Activated CD4-positive, alpha-beta T cell treated with anti-CD3 and anti-CD28 coated beads, Interleukin-2, amount 10 ng/mL, durations not matched to agents 24 days and 14 days (primary cell): Measurements from ENCODE around the gene RGS19. TPM values are rescaled to one million over a fixed set of nuclear protein-coding genes. Genes with fewer than 3 reads are reported as not detected.

Experiments used
- DNase-seq: peaks from one replicate; pipeline ENCODE4 v3.0.0; 2022
- H3K27ac Mint-ChIP-seq: one replicate; pipeline ENCODE4 v1.8.0; 2022; ENCODE audit warnings: mild to moderate bottlenecking, mixed read lengths
- H3K27me3 Mint-ChIP-seq: one replicate; pipeline ENCODE4 v1.8.0; 2022; ENCODE audit warnings: mixed read lengths
- H3K36me3 Mint-ChIP-seq: one replicate; pipeline ENCODE4 v1.8.0; 2022; ENCODE audit warnings: low read depth, mild to moderate bottlenecking, mixed read lengths
- H3K4me1 Mint-ChIP-seq: one replicate; pipeline ENCODE4 v1.8.0; 2021; ENCODE audit warnings: mixed read lengths
- H3K4me3 Mint-ChIP-seq: one replicate; pipeline ENCODE4 v1.8.0; 2022; ENCODE audit warnings: mild to moderate bottlenecking, moderate library complexity, mixed read lengths
- H3K9me3 Mint-ChIP-seq: one replicate; pipeline ENCODE4 v1.8.0; 2021; ENCODE audit warnings: mixed read lengths
- intact Hi-C: fragments of 100-400 bp; cut with micrococcal nuclease; formaldehyde crosslinking; loops from one replicate; pipeline ENCODE4 v1.15.1; 2023
- total RNA-seq: library from RNA; stranded (reverse); gene quantifications from 2 replicates; pipeline ENCODE4 v1.2.3, GENCODE V29; 2022

The RGS19 gene
- total RNA-seq, 1 donor from 2014 or later = 50.0 TPM

DNA sequence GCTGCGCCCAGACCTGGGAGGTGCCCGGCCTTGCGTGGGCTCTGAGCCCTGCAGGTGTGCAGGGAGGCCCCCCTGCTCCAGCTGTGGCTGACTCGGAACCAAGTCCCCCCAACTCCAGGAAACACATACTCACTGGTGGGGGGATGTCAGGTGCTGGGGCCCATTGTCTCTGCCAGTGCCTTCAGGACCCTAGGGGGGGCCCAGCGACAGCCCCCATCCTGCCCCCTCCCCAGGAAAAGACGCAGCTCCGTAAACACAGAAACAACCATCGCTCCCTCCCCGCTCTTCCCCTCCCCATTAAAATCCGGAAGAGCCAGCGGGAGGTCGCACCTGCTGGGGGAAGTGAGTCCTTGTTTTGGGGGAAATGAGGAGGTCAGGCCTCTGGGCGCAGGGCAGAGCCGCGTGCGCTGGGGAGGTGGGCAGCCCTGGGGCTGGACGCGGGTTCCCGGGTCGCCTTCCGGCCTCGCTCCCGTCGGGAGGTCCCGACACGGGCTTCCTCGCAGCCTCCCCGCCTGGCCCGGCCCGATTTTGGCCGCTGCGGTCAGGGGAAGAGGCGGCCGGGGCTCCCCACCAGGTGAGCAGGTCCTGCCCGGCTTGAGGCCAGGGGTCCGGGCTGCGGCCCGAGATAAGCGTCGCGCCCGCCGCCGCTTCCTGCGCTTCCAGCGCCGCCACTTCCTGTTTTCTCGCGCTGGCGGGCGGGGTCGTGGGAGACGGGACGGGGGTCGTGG is 37.1 kb downstream of the RGS19 start:
- intact Hi-C loops = no loop called here
- Mint-ChIP-seq H3K36me3 (no peaks in the 10 kb centered on the region), H3K4me1 (peaks cover 36% of the 10 kb centered on the region), H3K9me3 (no peaks in the 10 kb centered on the region), H3K27ac (peak overlapping the region; percentile 90), H3K27me3 (peaks cover 14% of the 10 kb centered on the region), H3K4me3 (peak overlapping the region; percentile 86)
- DNase-seq = peak; percentile 76

DNA sequence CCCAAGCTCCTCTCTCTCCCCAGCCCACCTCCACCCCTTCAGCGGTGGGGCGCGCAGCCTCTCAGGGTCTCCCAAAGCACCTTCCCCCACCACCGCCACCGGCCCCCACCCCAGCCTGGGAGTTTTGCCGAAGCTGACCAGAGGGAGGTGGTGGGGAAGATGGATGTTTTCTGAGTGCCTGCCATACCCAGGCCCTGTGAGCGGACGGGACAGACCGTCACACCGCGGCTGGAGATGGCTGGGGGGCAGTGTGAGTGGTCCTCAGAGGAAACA is 37.6 kb downstream of the RGS19 start:
- intact Hi-C loops = no loop called here
- DNase-seq = peak; percentile 59
- Mint-ChIP-seq H3K36me3 (no peaks in the 10 kb centered on the region), H3K27ac (peak overlapping the region; percentile 15), H3K4me3 (peak overlapping the region; percentile 86), H3K9me3 (no peaks in the 10 kb centered on the region), H3K27me3 (peaks cover 9% of the 10 kb centered on the region), H3K4me1 (peaks cover 40% of the 10 kb centered on the region)

DNA sequence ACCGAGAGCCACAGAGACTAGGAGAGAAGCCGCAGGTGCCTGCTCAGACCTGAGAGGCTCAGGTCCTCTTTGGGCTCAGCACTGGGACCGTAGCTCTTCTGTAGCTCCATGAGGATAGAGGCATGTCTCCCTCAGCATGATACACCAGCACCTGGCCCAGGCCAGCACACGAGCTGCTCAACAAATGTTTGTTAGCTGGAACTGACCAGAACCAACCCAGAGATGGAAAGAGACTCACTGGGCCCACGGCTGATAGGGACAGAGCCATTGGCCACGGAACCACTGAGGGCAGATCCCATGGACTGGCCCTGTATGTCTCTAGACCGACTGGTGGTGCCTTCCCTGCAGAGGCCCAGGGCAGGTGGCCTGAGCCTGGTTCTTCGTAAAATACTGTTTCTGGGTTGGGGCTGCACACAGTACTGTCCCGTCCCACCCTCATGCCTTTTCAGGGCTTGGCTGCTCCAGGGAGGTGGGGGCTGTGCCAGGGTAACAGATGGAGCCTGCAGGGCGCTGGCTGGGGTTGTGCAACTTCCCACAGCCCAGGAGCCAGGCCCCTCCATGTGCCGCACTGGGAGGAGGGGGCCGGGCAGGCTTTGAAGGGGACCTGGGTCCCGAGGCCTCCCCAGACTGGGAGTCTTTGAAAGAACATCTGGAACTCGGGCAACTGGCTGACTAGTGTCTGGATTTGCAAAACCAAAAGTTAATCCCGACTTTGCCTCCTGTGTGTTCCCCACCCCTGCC is 38.1 kb downstream of the RGS19 start:
- H3K4me3 Mint-ChIP-seq = peak overlapping the region; percentile 86
- peaks cover 42% of the 10 kb centered on the region for H3K4me1 Mint-ChIP-seq
- DNase-seq = no peak
- intact Hi-C loops = no loop called here
- no peaks in the 10 kb centered on the region for H3K36me3 Mint-ChIP-seq
- H3K27me3 Mint-ChIP-seq = peaks cover 5% of the 10 kb centered on the region
- H3K9me3 Mint-ChIP-seq = no peaks in the 10 kb centered on the region
- H3K27ac Mint-ChIP-seq = peak overlapping the region; percentile 77

DNA sequence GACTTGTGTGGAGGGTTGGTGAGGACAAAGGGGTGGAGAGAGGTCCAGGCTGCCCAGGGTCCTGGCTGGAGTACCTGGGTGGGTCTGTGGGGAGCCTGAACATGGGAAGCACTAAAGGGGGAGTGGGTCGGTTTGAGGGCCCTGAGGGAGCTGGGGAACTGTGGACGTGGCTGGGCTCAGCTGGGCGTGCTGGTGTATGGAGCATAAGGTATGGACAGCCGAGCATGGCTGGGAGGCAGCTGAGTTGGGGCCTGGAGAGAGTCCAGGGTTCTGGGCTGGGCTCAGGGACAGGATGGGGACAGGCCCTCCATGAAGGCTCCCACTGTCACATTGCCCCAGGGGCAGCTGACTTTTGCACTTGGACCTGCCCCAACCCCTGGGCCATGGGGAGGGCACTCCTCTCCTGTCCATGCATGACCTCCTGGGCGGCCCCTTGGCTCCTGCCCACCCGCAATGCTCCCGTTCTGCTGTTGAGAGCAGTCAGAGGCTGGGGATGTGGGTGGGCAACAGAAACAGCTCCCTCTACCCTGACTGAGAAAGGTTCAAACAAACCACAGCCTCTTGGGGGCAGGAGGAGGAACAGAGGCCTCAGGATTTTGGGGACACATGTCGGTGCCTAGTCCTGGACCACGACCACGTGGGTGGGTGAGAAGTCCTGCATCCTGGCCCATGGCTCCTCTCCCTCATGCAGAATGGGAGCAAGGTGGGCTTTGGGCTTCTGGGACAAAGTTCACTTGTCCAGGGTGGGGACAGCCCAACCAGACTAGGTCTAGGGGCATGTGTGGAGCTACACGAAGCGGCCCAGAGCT is 38.9 kb downstream of the RGS19 start:
- H3K27ac Mint-ChIP-seq = peak overlapping the region; percentile 77
- peak; percentile 59 for DNase-seq
- peak overlapping the region; percentile 86 for H3K4me3 Mint-ChIP-seq
- intact Hi-C loops = no loop called here
- peaks cover under 1% of the 10 kb centered on the region for H3K36me3 Mint-ChIP-seq
- no peaks in the 10 kb centered on the region for H3K27me3 Mint-ChIP-seq
- no peaks in the 10 kb centered on the region for H3K9me3 Mint-ChIP-seq
- peaks cover 40% of the 10 kb centered on the region for H3K4me1 Mint-ChIP-seq

DNA sequence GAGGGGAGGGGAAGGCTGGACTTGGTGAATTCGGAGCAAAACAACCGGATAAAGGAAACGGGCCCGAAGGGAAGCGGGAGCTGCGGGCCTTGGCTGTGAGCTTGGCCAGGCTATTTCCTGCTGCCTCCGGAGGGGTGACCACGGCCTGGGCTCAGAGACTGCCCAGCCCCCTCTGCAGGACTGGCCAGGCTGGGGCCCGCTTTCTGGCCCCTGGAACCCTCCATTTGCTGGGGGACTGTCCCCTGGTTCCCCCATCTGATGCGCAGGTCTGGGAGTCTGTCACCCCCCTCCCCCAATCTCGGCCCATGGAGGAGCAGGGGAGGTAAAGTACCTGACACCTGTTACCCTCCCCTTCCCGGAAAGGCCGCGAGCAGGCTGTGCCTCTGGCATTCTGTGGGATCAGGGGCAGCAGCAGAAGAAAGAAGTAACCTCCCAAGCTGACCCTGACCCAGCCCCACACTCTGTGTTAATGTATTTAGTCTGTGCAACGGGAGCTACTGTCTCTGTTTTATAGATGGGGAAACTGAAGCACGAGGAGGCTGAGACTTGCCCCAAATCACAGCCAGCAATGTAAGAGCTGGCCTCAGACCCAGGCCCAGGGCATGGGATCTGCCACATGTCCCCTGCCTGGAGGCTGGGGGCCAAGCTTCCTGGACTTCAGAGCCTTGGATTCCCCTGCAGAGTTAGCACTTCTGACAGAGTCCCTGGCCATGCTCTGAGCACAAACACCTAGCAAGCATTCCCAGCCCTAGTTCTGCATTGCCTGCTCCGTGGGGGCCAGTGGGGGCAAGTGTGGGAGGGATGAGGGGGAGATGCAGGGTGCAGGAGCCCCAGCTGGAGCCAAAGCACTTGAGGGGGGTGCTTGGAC is 39.8 kb downstream of the RGS19 start:
- peak overlapping the region; percentile 80 for H3K27ac Mint-ChIP-seq
- H3K9me3 Mint-ChIP-seq = no peaks in the 10 kb centered on the region
- H3K36me3 Mint-ChIP-seq = peaks cover 2% of the 10 kb centered on the region
- H3K4me1 Mint-ChIP-seq = peaks cover 45% of the 10 kb centered on the region
- no peak for DNase-seq
- intact Hi-C loops = loop anchor here (1.0 to 5.0 kb wide), 3 partner anchors 17 to 502 kb away; partner anchors contain the start of gene PTK6
- peak overlapping the region; percentile 79 for H3K4me3 Mint-ChIP-seq
- H3K27me3 Mint-ChIP-seq = no peaks in the 10 kb centered on the region

DNA sequence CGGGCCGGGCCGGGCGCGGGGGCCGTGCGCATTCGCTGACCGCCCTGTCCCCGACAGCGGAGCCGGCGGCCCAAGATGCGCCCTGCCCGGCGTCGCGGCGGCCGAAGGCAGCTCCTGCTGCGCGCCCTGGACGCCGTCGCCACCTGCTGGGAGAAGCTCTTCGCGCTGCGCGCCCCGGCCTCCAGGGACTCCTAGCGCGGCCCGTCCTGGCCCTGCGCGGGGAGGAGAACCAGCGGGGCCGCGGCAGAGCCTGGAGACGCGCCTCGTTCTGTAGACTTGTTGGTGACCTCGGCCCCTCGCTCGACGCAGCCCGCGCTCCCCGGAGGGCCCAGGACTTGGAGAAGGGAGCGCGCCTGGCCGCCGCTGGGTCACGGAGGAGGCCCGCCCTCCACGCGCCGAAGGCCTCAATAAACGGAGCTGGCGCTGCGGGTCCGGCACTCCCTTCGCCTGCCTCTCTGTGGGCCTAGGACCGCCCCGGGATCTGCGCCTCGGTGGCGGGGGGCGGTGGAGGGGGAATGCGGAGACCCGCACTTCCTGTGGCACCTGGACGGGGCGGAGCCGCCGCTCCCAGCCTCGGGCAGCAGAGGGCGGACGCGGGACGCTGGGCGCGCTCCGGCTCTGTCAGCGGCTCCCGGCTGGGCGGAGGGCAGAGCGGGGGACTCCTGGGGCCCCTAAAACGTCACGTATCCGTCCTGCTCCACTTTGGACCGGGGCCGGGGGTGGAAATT is 40.6 kb downstream of the RGS19 start:
- H3K36me3 Mint-ChIP-seq = peaks cover 8% of the 10 kb centered on the region
- DNase-seq = peak; percentile 95
- H3K4me1 Mint-ChIP-seq = peaks cover 48% of the 10 kb centered on the region
- intact Hi-C loops = loop anchor here (1.0 to 5.0 kb wide), 4 partner anchors 18 to 501 kb away; partner anchors contain the start of gene PTK6
- H3K9me3 Mint-ChIP-seq = no peaks in the 10 kb centered on the region
- peak overlapping the region; percentile 79 for H3K4me3 Mint-ChIP-seq
- H3K27ac Mint-ChIP-seq = peak overlapping the region; percentile 80
- H3K27me3 Mint-ChIP-seq = no peaks in the 10 kb centered on the region

DNA sequence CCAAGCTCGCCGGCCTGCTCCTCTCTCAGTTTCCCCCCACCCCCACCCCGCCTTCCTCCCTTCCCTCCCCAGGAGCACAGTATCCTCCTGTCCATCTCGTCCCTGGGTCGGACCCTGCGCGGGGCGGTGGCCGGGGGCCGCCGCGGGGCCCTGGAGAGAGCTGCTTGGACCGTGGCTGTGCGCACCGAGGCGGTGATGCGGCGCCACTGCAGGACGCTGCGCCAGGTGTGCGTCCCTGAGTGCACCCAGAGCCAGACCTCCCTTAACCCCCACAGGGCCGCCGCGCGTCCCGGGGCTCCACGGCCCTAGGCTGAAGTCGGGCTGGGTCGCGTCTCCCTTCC is 41.1 kb downstream of the RGS19 start:
- DNase-seq = no peak
- Mint-ChIP-seq H3K9me3 (no peaks in the 10 kb centered on the region), H3K27me3 (no peaks in the 10 kb centered on the region), H3K4me1 (peaks cover 51% of the 10 kb centered on the region), H3K4me3 (peak overlapping the region; percentile 79), H3K36me3 (peaks cover 11% of the 10 kb centered on the region), H3K27ac (peak overlapping the region; percentile 84)
- intact Hi-C loops = loop anchor here (1.0 to 5.0 kb wide), 3 partner anchors 19 to 501 kb away; partner anchors contain the start of gene PTK6

DNA sequence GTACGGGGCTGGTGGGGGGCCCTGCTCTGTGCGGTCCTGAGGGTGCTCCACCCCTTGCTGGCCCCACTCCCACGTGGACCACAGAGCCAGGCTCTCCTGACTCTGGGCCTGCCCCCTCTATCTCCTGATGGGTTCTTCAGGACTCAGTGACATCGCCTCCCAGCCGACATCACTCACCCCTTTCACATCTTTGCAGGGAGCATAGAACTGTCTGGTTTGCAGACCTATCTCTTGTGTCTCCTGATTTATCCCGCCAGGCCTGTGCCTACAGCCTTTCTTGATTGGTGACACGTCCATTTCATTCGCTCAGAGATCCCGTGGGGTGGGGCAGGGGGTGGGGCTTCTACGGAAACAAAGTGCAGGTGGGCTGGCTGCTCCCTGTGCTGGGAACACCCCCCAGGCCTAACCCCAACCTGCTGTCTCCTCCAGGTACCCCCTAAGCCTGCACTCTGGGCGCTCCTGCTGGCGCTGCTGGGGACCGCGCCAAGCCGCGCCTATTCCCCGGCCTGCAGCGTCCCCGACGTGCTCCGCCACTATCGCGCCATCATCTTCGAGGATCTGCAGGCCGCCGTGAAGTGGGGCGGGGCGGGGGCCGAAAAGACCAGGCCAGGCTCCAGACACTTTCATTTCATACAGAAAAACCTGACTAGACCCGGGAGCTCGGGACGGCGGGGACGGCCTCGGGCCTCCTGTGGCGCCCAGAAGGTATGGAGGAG is 41.7 kb downstream of the RGS19 start:
- intact Hi-C loops = loop anchor here (1.0 to 5.0 kb wide), 3 partner anchors 19 to 500 kb away; partner anchors contain the start of gene PTK6
- no peaks in the 10 kb centered on the region for H3K9me3 Mint-ChIP-seq
- H3K27me3 Mint-ChIP-seq = no peaks in the 10 kb centered on the region
- peak; percentile 77 for DNase-seq
- H3K27ac Mint-ChIP-seq = peak overlapping the region; percentile 84
- peaks cover 51% of the 10 kb centered on the region for H3K4me1 Mint-ChIP-seq
- H3K36me3 Mint-ChIP-seq = peaks cover 13% of the 10 kb centered on the region
- H3K4me3 Mint-ChIP-seq = peak overlapping the region; percentile 79

DNA sequence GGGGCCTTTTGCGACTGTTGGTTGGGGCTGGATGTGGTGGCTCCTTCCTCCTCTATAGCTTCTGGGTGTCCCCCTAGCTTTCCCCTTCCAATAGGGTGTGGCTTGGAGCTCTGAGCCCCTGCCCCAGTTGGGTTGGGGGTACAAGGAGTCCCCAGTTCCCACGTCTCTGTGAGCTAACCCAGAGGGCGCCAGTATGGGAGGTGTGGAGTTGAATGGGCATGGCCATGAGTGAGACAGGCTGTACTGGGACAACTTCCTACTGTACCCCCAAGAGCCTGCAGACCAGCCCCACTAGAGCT is 42.2 kb downstream of the RGS19 start:
- intact Hi-C loops = loop anchor here (5.0 kb wide), 1 partner anchor 500 kb away; the partner anchor contains the start of gene PTK6
- Mint-ChIP-seq H3K27me3 (no peaks in the 10 kb centered on the region), H3K9me3 (no peaks in the 10 kb centered on the region), H3K4me3 (peak overlapping the region; percentile 79), H3K27ac (peak overlapping the region; percentile 84), H3K36me3 (peaks cover 16% of the 10 kb centered on the region), H3K4me1 (peaks cover 50% of the 10 kb centered on the region)
- DNase-seq = no peak

DNA sequence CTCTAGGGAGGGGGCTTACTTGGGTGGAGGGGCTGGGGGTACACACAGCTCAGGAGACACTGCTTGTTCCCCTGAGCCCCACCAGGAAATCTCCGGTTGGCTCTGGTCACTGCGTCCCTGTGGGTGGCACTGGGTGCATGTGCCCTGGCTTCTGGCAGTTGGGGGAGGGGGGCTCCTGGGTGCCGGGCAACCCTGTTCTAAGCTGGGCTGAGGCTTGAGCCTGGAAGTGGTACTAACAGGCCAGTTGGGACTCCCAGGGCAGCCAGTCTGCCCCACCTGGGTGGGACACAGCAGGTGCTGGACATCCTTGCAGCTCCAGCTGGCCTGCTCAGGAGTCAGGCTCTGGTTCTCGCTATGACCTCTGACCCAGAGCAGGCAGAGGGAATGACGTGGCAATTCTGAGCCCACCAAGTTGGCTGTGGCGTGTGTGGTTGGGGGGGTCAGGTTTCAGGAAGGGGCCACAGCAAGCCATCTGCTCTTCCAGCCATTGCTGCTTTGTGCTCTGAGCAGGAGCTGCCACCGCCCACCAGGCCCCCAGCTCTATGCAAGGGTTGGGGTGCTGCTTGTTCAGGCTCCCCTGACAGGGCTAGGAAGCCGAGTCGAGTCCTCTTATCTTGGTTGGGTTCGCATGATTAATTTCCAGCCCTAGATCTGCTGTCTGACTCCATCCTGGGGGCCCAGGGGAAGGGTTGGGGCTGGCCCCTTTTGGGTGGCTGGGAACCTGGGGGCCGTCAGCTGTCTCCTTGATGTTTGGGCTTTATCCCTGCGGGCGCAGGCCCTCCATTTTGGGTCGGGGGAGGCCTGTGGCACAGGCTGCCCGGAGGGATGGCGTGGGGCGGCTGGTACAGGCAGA is 42.7 kb downstream of the RGS19 start:
- peak; percentile 64 for DNase-seq
- Mint-ChIP-seq H3K4me3 (peak overlapping the region; percentile 79), H3K36me3 (peaks cover 18% of the 10 kb centered on the region), H3K27ac (peak overlapping the region; percentile 84), H3K9me3 (no peaks in the 10 kb centered on the region), H3K27me3 (no peaks in the 10 kb centered on the region), H3K4me1 (peaks cover 49% of the 10 kb centered on the region)
- intact Hi-C loops = loop anchor here (5.0 kb wide), 1 partner anchor 499 kb away; the partner anchor contains the start of gene PTK6

DNA sequence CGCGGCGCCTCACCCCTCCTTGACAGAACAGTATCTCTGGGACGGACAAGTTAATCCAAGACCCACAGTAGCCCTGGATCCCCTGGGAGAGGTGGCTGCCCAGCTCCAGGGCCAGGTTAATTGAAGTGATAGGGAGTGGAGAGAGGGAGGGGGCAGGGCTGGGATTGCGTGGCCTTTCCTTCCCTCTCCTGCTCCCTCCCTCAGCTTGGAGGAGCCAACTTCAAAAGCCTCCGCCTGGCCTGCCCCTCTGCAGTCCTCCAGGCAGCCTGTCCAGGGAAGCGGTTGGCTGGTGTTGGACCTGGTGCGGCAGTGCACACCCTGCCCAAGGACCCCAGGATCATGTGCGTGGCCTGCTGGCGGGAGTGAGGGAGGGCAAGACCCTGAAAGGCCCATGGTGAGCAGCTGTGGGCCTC is 43.4 kb downstream of the RGS19 start, which contains the start of gene C20orf204:
Gene C20orf204, plus strand, starts transcription at position 250 of the 413 bp plus-strand sequence. Its CDS starts 142 bp downstream, at position 392.
- H3K4me3 Mint-ChIP-seq = peak within 1 kb of the TSS; percentile 79
- H3K36me3 Mint-ChIP-seq = peaks cover 21% of the 10 kb centered on the region
- intact Hi-C loops = loop anchor here (5.0 kb wide), 1 partner anchor 499 kb away; the partner anchor contains the start of gene PTK6
- H3K27ac Mint-ChIP-seq = peak within 1 kb of the TSS; percentile 95
- peaks cover 48% of the 10 kb centered on the region for H3K4me1 Mint-ChIP-seq
- peak; percentile 65 for DNase-seq
- no peaks in the 10 kb centered on the region for H3K27me3 Mint-ChIP-seq
- H3K9me3 Mint-ChIP-seq = no peaks in the 10 kb centered on the region
